OCI-LY3 (cell line): ENCODE data around the gene TNFSF12.

Experiments used
- H2AFZ ChIP-seq: fragments of 200-600, 300-600 bp; shearing (Covaris generic); 2 replicates; pipeline ENCODE4 v1.6.0; 2014; ENCODE audit warnings: antibody characterized with exemption, low read depth, low read length
- H3K27ac ChIP-seq: fragments of 200-600, 300-600 bp; sonication (generic); 2 replicates; pipeline ENCODE4 v1.5.1; 2014; ENCODE audit warnings: mild to moderate bottlenecking, low read length, moderate library complexity, mixed read lengths
- H3K27me3 ChIP-seq: fragments of 200-600, 300-600 bp; sonication (generic); 2 replicates; pipeline ENCODE4 v1.6.1; 2014; ENCODE audit warnings: low read depth, low read length, mixed read lengths
- H3K36me3 ChIP-seq: fragments of 200-600, 300-600 bp; sonication (generic); replicated peaks from 2 replicates; pipeline ENCODE3; 2014; ENCODE audit warnings: low read depth, low read length, mixed read lengths
- H3K4me1 ChIP-seq: fragments of 300-600, 200-600 bp; sonication (generic); 2 replicates; pipeline ENCODE4 v1.6.1; 2014; ENCODE audit warnings: low read length, mixed read lengths
- H3K4me2 ChIP-seq: fragments of 200-600, 300-600 bp; sonication (generic); 2 replicates; pipeline ENCODE4 v1.6.1; 2014; ENCODE audit warnings: low read length, mixed read lengths
- H3K4me3 ChIP-seq: fragments of 300-600, 200-600 bp; sonication (generic); 2 replicates; pipeline ENCODE4 v1.5.1; 2014; ENCODE audit warnings: antibody characterized with exemption, mild to moderate bottlenecking, low read length, moderate library complexity
- H3K79me2 ChIP-seq: fragments of 300-600, 200-600 bp; shearing (Covaris generic); 2 replicates; pipeline ENCODE4 v1.6.1; 2014; ENCODE audit warnings: mild to moderate bottlenecking, low read length, mixed read lengths
- H3K9ac ChIP-seq: fragments of 300-600, 200-600 bp; shearing (Covaris generic); 2 replicates; pipeline ENCODE4 v1.6.0; 2014; ENCODE audit warnings: mild to moderate bottlenecking, low read length, moderate library complexity
- H3K9me3 ChIP-seq: fragments of 200-600, 300-600 bp; shearing (Covaris generic); 2 replicates; pipeline ENCODE4 v1.6.1; 2014; ENCODE audit warnings: low read length, mixed read lengths; ENCODE audit not compliant: insufficient read depth
- H4K20me1 ChIP-seq: fragments of 200-600, 300-600 bp; sonication (generic); 2 replicates; pipeline ENCODE4 v1.6.1; 2016; ENCODE audit warnings: low read length, mixed read lengths; ENCODE audit not compliant: insufficient read depth
- EZH2phosphoT487 ChIP-seq: fragments of 200-600 bp; shearing (Covaris generic); IDR thresholded peaks from 2 replicates; pipeline ENCODE4 v1.6.1; 2018; ENCODE audit warnings: antibody characterized with exemption, mixed run types, low read depth
- TF ChIP-seq, protein P1 (sequence below): fragments of 200-600, 300-600 bp; sonication (generic); IDR thresholded peaks from 2 replicates; pipeline ENCODE4 v1.5.1; 2014; ENCODE audit warnings: antibody characterized with exemption, low read length, low read depth

Gene TNFSF12

DNA sequence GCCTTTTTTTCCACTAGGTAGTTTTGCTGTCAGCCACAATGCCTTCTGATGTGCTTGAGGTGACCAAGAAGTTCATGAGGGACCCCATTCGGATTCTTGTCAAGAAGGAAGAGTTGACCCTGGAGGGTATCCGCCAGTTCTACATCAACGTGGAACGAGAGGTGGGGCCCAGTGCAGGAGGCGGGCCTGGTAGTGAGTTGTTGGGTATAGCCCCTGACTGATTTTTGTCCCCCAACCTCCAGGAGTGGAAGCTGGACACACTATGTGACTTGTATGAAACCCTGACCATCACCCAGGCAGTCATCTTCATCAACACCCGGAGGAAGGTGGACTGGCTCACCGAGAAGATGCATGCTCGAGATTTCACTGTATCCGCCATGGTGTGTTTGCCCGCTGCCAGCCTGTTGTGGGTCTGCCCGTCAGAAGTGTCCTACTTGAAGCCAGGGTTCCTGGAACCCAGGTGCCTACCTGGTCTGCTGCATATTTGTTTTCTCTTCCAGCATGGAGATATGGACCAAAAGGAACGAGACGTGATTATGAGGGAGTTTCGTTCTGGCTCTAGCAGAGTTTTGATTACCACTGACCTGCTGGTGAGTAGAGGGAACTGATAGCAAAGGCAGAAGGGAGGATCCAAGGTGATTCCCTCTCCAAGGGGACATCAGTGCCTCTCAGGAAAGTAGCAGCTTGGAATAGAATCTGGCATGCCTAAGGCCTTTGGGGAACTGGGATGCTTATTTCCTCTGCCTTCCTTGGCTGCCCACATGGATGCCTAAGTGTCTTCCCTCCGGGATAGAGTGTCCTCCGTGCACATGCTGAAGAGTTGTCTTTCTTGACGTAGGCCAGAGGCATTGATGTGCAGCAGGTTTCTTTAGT, 28.7 kb downstream of the TNFSF12 start:
- TF ChIP-seq, protein P1, sequence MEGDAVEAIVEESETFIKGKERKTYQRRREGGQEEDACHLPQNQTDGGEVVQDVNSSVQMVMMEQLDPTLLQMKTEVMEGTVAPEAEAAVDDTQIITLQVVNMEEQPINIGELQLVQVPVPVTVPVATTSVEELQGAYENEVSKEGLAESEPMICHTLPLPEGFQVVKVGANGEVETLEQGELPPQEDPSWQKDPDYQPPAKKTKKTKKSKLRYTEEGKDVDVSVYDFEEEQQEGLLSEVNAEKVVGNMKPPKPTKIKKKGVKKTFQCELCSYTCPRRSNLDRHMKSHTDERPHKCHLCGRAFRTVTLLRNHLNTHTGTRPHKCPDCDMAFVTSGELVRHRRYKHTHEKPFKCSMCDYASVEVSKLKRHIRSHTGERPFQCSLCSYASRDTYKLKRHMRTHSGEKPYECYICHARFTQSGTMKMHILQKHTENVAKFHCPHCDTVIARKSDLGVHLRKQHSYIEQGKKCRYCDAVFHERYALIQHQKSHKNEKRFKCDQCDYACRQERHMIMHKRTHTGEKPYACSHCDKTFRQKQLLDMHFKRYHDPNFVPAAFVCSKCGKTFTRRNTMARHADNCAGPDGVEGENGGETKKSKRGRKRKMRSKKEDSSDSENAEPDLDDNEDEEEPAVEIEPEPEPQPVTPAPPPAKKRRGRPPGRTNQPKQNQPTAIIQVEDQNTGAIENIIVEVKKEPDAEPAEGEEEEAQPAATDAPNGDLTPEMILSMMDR: no peak
- no peak for TF ChIP-seq EZH2phosphoT487
- no peak overlapping the region for H3K4me3 ChIP-seq
- H2AFZ ChIP-seq: no peak overlapping the region
- peak overlapping the region; percentile 30 for H3K4me2 ChIP-seq
- peaks cover 70% of the 10 kb centered on the region for H3K79me2 ChIP-seq
- H3K9ac ChIP-seq: no peak overlapping the region
- peaks cover 72% of the 10 kb centered on the region for H3K36me3 ChIP-seq
- no peaks in the 10 kb centered on the region for H3K27me3 ChIP-seq
- peaks cover 51% of the 10 kb centered on the region for H4K20me1 ChIP-seq
- H3K27ac ChIP-seq: peak overlapping the region; percentile 95
- H3K9me3 ChIP-seq: no peaks in the 10 kb centered on the region
- peaks cover 71% of the 10 kb centered on the region for H3K4me1 ChIP-seq

DNA sequence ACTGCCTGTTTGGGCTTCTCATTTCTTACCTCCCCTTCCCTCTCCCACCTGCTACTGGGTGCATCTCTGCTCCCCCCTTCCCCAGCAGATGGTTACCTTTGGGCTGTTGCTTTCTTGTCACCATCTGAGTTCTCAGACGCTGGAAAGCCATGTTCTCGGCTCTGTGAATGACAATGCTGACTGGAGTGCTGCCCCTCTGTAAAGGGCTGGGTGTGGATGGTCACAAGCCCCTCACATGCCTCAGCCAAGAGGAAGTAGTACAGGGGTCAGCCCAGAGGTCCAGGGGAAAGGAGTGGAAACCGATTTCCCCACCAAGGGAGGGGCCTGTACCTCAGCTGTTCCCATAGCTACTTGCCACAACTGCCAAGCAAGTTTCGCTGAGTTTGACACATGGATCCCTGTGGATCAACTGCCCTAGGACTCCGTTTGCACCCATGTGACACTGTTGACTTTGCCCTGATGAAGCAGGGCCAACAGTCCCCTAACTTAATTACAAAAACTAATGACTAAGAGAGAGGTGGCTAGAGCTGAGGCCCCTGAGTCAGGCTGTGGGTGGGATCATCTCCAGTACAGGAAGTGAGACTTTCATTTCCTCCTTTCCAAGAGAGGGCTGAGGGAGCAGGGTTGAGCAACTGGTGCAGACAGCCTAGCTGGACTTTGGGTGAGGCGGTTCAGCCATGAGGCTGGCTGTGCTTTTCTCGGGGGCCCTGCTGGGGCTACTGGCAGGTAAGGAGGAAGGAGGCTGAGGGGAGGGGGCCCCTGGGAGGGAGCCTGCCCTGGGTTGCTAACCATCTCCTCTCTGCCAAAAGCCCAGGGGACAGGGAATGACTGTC, 30.4 kb downstream of the TNFSF12 start, which contains the start of gene CD68:
Gene CD68 (plus strand): TSS at position 638 of the 833 bp plus-strand sequence. CDS start 40 bp downstream, at position 678.
- TF ChIP-seq EZH2phosphoT487: no peak
- TF ChIP-seq, protein P1: no peak
- H3K4me1 ChIP-seq: peaks cover 77% of the 10 kb centered on the region
- H3K27ac ChIP-seq: peak within 1 kb of the TSS; percentile 95
- no peak within 1 kb of the TSS for H2AFZ ChIP-seq
- no peaks in the 10 kb centered on the region for H3K27me3 ChIP-seq
- H4K20me1 ChIP-seq: peaks cover 45% of the 10 kb centered on the region
- peak within 1 kb of the TSS; percentile 38 for H3K4me3 ChIP-seq
- H3K4me2 ChIP-seq: peak within 1 kb of the TSS; percentile 62
- no peaks in the 10 kb centered on the region for H3K9me3 ChIP-seq
- peaks cover 61% of the 10 kb centered on the region for H3K36me3 ChIP-seq
- peaks cover 63% of the 10 kb centered on the region for H3K79me2 ChIP-seq
- H3K9ac ChIP-seq: peak within 1 kb of the TSS; percentile 52

DNA sequence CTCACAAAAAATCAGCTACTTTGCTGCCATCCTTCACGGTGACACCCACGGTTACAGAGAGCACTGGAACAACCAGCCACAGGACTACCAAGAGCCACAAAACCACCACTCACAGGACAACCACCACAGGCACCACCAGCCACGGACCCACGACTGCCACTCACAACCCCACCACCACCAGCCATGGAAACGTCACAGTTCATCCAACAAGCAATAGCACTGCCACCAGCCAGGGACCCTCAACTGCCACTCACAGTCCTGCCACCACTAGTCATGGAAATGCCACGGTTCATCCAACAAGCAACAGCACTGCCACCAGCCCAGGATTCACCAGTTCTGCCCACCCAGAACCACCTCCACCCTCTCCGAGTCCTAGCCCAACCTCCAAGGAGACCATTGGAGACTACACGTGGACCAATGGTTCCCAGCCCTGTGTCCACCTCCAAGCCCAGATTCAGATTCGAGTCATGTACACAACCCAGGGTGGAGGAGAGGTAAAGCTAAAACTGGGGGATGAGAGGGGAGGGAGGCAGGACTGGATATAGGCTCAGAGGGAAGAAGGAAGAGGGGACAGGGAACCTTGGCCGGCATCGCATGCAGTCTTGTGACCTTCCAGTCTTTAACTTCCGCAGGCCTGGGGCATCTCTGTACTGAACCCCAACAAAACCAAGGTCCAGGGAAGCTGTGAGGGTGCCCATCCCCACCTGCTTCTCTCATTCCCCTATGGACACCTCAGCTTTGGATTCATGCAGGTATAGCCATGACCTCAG, 31.2 kb downstream of the TNFSF12 start:
- H3K9ac ChIP-seq: peak overlapping the region; percentile 52
- H4K20me1 ChIP-seq: peaks cover 37% of the 10 kb centered on the region
- H3K36me3 ChIP-seq: peaks cover 53% of the 10 kb centered on the region
- no peak for TF ChIP-seq EZH2phosphoT487
- TF ChIP-seq, protein P1: no peak
- H3K27ac ChIP-seq: peak overlapping the region; percentile 95
- no peaks in the 10 kb centered on the region for H3K9me3 ChIP-seq
- H2AFZ ChIP-seq: no peak overlapping the region
- H3K79me2 ChIP-seq: peaks cover 63% of the 10 kb centered on the region
- peaks cover 73% of the 10 kb centered on the region for H3K4me1 ChIP-seq
- H3K4me2 ChIP-seq: peak overlapping the region; percentile 62
- H3K27me3 ChIP-seq: no peaks in the 10 kb centered on the region
- H3K4me3 ChIP-seq: peak overlapping the region; percentile 30
